ENCODE data around the gene KMO.

Gene KMO

GRCh38 chr1:241542199-241542907, 10.2 kb downstream of the KMO start:
- DNase-seq = no peak

DNA sequence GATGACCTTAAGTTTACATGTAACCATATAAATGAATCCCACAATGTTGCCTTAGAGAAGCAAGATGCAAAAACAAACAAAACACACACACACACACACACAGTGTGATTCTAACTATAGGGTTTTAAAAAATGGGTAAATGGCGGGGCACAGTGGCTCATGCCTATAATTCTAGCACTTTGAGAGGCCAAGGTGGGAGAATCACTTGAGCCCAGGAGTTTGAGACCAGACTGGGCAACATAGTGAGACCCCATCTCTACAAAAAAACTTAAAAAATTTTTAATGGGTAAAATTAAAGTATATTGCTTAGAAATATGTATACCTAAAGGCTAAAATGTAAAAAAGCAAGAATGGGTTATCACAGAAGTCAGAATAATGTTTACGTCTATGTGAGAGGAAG, 15.8 kb downstream of the KMO start:
- DNase-seq = no peak

GRCh38 chr1:241550318-241550717, 18.1 kb downstream of the KMO start:
- no peak for DNase-seq

DNA sequence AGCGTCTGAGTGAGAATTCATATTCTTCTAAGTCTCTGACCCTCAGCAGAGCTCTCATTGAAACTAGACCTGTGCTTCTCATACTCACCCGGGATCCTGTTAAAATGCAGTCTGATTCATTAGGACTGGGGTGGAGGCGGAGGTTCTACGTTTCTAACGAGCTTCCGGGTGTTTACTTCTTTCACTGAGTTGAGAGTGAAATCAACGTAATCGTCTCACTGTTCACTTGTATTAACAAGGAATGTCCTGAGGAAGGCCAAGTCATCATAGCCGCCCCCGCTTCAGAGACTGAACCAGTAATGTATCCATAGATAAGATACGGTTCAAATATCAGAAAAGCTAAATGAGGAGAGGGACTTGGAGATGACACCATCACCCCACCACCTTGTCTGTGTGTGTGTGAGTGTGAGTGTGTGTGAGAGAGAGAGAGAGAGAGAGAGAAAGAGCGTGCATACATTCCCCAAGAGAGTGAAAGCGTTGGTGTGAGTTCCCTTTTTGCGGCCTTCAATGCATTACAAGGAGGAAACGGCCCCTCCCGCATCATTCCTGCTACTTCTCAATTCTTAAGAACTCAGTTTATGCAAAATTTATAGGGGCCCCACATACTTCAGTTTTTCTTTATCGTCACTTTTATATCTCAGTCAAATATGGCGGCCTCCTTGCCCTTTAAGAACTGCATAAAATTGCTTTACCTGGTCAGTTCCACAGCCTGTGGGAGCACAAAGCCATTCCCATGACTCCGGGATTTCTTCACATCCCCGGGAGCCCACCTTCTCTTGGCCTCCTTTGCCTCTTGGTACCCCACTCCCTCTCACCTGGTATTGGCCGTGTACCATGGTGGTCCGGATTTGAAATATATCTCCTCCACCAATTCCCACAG, 19.8 kb downstream of the KMO start:
- DNase-seq = no peak

DNA sequence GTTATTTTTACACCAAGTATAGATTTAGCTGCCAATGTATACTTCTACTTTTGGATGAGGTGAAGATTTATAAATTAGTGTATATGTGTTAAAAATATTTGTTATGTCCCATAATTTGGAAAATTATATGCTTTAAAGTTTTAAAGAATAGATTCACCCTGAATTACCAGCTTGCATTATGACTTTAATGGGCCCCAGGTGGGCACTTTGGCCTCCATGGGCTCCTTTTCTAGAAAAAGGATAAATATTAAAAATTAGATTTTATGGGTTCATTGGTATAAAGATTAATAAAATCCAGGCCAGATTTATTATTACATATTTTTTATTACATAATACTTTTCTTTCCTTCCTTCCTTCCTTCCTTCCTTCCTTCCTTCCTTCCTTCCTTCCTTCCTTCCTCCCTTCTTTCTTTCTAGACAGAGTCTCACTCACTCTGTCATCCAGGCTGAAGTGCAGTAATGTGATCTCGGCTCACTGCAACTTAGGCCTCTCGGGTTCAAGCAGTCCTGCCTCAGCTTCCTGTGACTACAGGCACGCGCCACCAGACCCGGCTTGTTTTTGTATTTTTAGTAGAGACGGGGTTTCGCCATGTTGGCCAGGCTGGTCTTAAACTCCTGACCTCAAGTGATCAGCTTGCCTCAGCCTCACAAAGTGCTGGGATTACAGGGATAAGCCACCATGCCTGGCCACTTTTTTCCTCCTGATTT, 21.9 kb downstream of the KMO start:
- no peak for DNase-seq

DNA sequence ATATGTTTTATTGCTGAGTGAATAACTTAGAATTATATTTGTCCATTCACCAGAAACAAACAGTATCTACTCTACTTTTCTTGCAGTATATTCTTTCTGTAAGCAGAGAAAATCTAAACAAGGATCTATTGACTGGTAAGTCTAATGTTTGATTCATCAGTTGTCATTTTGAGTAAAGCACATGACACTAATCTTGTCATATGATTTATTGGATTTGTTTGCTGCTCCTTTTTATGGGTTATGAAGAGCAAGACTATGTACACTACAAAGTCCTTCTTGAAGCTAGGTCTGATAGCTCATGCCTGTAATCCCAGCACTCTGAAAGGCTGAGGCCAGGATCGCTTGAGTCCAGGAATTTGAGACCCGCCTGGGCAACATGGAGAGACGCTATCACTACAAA, 23.3 kb downstream of the KMO start:
- DNase-seq = no peak

GRCh38 chr1:241557031-241557430, 24.9 kb downstream of the KMO start:
- no peak for DNase-seq

GRCh38 chr1:241557551-241558193, 25.5 kb downstream of the KMO start:
- DNase-seq = no peak

GRCh38 chr1:241560146-241560848, 28.1 kb downstream of the KMO start:
- no peak for DNase-seq

GRCh38 chr1:241560849-241561187, 28.6 kb downstream of the KMO start:
- DNase-seq = no peak

DNA sequence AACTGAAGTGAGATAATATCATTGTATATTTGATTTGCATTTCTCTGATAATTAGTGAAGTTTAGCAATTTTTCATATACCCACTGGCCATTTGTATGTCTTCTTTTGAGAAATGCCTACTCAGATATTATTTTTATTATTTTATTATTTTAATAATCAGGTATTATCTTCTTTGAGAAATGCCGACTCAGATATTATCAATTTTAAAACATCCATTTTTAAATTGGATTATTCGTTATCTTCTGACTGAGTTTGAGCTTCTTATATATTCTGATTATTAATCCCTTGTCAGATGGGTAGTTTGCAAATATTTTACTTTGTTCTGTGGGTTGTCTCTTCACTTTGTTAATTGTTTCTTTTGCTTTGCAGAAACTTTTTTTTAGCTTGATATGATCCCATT, 37.7 kb downstream of the KMO start:
- no peak for DNase-seq

- no peak for DNase-seq
Observed at GRCh38 chr1:241574154-241574553, 42.0 kb downstream of the KMO start.

GRCh38 chr1:241579434-241579833, 47.3 kb downstream of the KMO start:
- no peak for DNase-seq

- no peak for DNase-seq
Observed at GRCh38 chr1:241582921-241583321, 50.7 kb downstream of the KMO start.

- no peak for DNase-seq
Observed at GRCh38 chr1:241586905-241587512, 54.8 kb downstream of the KMO start.

GRCh38 chr1:241589521-241589920, 57.3 kb downstream of the KMO start:
- DNase-seq = no peak

DNA sequence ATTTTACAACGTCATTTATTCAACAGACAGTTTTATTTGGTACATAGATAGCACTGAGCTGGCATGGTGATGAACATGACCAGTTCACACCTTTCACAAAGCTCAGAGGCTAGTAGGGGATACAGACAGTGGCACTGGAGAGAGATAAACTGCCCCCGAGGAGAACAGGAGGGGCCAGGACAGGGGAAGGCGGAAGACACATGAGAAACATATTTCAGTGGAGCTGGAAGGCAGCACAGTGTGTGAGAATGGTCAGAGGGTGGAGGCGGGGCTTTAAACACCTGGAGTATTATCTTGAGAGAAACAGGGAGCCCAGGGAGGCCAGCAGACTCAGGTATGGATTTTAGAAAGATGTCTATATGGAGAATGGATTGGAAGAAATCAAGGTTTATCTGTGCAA, 58.5 kb downstream of the KMO start:
- DNase-seq = no peak

GRCh38 chr1:241591317-241591716, 59.1 kb downstream of the KMO start:
- DNase-seq = peak; percentile 41

DNA sequence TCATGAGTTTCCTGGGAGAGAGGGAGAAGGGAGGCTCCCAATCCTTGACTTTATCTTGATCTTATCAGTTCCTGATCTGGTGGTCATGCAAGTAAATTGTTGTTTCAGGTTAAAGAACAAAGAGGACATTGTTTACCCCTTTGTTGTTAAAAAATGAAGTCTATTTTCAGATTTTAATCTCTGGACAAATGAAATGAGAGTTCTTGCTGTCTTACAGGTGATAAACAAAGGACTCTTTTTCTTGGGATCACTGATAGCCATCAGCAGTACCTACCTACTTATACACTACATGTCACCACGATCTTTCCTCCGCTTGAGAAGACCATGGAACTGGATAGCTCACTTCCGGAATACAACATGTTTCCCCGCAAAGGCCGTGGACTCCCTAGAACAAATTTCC, 59.6 kb downstream of the KMO start:
- no peak for DNase-seq

DNA sequence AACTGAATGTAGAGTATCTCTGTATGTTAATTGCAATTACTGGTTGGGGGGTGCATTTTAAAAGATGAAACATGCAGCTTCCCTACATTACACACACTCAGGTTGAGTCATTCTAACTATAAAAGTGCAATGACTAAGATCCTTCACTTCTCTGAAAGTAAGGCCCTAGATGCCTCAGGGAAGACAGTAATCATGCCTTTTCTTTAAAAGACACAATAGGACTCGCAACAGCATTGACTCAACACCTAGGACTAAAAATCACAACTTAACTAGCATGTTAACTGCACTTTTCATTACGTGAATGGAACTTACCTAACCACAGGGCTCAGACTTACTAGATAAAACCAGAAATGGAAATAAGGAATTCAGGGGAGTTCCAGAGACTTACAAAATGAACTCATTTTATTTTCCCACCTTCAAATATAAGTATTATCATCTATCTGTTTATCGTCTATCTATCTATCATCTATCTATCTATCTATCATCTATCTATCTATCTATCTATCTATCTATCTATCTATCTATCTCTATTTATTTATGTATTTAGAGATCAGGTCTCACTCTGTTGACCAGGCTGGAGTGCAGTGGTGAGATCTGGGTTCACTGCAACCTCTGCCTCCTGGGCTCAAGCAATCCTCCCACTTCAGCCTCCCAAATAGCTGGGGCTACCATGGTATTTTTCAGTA, 60.2 kb downstream of the KMO start:
- DNase-seq = peak; percentile 75

DNA sequence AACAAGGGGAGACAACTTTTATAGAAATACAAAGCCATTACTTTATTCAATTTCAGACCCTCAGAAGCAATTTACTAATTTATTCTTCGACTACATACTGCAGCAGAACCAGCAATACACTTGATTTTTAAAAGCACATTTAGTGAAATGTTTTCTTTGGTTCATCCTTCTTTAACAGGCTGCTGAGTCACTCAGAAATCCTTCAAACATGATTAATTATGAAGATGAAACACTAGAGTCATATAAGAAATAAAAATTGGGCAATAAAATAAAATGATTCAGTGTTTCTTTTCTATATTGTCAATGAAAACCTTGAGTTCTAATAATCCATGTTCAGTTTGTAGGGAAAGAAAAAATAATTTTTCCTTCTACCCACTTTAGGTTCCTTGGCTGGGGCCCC, 61.0 kb downstream of the KMO start:
- DNase-seq = peak; percentile 52

- DNase-seq = no peak
Observed at GRCh38 chr1:241596633-241597032, 64.5 kb downstream of the KMO start.

Data from HCEC 1CT (cell line).